Measurements from ENCODE around the gene UBE2Q1.
A peak's percentile ranks its signal among the peaks of the same experiment; 100 is the strongest.
"Not testable (repeated sequence)": the region's sequence is repeated elsewhere in the genome, so short reads cannot be mapped to it uniquely, and the experiment has no call there.

UBE2Q1 gene

GRCh38 chr1:154551474-154551873 is 7.0 kb downstream of the UBE2Q1 start:
- DNase-seq (ENCODE audit: low read depth in 2 of 2), result no peak

DNA sequence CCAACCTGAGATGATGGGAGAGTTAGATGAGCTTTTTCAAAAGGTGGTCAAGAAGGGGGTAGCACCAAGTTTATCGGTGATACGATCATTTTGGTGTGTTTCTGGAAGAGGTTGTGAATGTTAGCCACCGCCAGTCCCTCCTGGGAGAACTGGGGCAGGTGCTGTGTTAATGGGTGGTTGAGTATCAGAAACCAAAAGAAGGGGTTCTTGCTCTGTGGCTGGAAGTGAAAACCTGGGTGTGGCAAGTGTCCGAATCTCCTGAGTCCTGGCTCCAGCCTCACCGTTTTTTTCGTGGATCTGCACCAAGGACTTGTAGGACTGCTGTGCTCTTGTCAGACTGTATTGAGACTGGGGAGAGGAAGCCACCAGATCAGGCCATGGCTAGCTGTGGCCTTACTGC is 7.8 kb downstream of the UBE2Q1 start:
- no peak for DNase-seq (ENCODE audit: low read depth in 2 of 2)

- DNase-seq (ENCODE audit: low read depth in 2 of 2), result no peak
These were observed 8.4 kb downstream of the UBE2Q1 start for GRCh38 chr1:154550070-154550469.

GRCh38 chr1:154549202-154549770 is 9.2 kb downstream of the UBE2Q1 start:
- no peak for DNase-seq (ENCODE audit: low read depth in 2 of 2)

- no peak for DNase-seq (ENCODE audit: low read depth in 2 of 2)
These were observed 10.4 kb downstream of the UBE2Q1 start for GRCh38 chr1:154548028-154548427.

GRCh38 chr1:154547105-154547732 is 11.2 kb downstream of the UBE2Q1 start:
- no peak for DNase-seq (ENCODE audit: low read depth in 2 of 2)

DNA sequence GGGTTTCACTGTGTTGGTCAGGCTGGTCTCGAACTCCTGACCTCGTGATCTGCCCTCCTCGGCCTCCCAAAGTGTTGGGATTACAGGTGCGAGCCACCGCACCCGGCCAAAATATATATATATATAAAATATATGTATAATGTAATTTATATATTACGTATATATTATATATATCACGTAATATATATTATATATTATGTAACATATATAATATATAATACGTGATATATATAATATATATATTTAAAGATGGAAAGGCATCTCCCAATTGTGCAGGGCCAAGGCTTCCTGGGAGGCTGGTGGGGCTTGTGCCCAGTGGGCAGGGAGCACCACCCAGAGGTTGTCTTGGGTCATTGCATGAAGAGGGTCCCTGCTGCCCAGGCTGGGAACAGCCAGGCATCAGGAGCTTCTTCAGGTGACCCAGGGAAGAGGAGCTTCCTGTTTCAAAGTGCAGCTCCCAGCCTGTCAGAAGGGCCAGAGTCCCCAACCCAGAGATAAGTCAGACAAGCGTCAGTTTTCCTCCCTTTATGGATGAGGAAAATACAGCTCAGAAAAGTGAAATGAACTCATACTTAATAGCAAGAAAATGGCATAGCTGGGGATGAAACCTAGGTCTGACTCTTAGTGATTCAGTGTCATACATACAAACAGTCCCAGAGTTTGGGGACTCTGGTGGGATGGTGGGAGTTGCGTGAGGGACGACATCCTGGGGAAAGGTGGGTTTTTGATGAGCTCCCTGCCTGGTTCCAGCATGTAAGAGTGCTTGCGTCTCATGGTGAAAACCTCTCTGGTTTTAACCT is 12.0 kb downstream of the UBE2Q1 start:
- DNase-seq (ENCODE audit: low read depth in 2 of 2), result peak; percentile 10 to 30

DNA sequence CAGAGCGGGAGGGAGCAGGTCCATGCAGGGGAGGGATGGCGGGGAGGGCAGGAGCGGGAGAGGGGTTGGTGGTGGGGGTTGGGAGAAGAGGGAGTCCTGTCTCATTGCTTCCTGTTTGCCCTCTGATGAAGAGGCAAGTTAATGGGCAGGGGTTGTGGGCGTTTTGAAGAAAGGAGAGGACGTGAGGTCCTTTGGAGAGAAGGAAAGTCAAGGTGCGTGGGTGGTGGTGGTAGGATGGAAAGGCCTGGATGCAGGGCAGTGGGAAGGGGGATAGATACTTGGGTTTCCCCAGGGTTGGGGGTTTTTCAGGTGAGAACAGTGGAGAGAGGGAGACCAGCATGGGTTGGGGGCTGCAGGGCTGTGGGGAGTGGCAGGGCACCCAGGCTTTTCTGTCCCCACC is 17.2 kb downstream of the UBE2Q1 start:
- DNase-seq (ENCODE audit: low read depth in 2 of 2), result no peak

DNA sequence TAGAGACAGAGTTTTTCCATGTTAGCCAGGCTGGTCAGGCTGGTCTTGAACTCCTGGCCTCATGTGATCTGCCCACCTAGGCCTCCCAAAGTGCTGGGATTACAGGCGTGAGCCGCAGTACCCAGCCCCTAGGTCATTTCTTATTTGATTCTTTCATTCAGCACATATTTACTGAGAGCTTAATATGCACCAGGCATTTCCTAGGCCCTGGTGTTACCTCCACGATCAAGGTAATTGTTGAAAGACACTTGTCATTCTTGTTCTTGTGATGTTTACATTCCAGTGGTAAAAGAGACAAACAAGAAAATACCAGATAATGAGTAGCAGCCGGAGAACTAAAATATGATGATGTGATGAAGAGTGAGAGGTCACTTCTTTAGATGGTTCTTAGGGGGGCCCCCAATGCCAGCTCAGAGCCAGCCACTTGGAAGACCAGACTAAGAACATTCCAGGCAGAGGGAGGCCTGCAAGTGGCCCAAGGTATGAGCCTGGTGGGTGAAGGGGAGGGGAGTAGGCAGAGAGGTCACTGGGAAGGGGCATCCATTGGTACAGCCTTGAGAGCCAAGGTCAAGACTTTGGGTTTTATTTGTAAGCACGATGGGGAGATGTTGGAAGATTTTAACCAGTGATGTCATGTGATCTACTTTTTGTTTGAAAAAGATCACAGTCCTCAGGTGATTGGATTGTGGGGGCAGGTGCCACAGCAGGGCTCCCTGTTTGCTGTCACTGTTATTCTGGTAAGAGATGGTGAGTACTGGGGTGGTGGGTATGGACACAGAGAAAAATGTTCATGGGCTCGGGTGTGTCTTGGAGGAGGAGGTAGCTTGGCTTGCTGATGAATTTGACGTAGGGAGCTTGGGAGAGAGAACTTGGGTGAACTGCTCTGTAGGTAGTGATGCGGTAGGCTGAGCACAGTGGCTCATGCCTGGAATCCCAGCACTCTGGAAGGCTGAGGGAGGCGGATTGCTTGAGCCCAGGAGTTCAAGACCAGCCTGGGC is 18.7 kb downstream of the UBE2Q1 start:
- no peak for DNase-seq (ENCODE audit: low read depth in 2 of 2)

DNA sequence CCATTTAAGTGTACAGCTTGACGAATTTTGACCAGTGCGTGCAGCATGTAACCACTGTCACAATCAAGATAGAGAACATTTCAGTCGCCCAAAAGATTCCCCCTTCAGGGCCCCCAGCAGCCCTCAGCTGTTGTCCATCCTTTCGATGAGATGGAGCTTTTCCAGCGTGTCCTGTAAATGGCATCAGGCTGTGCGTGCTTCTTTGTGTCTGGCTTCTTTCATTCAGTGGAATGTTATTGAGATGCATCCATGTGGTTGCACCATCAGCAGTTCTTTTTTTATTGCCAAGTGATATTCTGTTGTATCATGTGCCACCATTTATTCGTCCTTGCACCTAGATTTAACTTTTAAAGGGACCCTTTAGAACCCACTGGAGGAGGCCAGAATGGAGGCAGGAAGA is 21.9 kb downstream of the UBE2Q1 start:
- DNase-seq (ENCODE audit: low read depth in 2 of 2), result no peak

- no peak for DNase-seq (ENCODE audit: low read depth in 2 of 2)
These were observed 24.3 kb downstream of the UBE2Q1 start for GRCh38 chr1:154533952-154534844.

DNA sequence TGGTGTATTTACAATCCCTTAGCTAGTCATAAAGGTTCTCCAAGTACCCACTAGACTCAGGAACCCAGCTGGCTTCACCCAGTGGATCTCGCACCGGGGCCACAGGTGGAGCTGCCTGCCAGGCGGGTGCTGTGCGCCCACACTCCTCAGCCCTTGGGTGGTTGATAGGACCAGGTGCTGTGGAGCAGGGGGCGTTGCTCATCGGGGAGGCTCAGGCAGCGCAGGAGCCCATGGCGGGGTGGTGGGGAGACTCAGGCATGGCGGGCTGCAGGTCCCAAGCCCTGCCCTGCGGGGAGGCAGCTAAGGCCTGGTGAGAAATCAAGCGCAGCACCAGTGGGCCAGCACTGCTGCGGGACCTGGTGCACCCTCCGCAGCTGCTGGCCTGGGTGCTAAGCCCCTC is 26.5 kb downstream of the UBE2Q1 start:
- not testable (repeated sequence) for DNase-seq (ENCODE audit: low read depth in 2 of 2)

DNA sequence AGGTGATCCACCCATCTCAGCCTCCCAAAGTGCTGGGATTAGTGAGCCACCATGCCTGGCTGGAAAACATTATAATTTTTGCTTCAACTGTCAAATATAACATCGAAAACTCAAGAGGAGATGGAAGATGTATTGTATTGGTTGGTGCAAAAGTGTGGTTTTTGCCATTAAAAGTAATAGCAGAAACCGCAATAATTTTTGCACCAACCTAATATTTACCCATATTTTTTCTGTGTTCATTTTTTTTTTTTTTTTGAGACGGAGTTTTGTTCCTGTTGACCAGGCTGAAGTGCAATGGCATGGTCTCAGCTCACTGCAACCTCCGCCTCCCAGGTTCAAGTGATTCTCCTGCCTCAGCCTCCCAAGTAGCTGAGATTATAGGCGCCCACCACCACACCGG is 29.2 kb downstream of the UBE2Q1 start:
- DNase-seq (ENCODE audit: low read depth in 2 of 2), result no peak

DNA sequence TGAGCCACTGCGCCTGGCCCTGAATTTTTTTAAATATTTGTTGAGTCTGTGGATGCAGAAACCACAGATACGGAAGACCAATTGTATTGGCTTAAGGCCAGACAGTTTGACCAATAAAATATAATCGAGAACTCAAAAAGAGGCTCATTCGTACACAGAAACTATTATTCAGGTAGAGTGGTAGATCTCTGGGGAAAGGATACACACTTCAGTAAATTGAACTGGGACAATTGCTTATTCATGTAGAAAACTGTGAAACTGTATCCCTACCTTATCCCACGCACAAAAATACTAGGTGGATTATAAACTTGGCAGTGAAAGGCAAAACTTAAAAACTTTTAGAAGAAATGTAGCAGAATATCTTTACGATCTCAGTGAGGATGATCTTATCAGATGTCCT is 31.3 kb downstream of the UBE2Q1 start:
- DNase-seq (ENCODE audit: low read depth in 2 of 2), result no peak

- no peak for DNase-seq (ENCODE audit: low read depth in 2 of 2)
These were observed 33.6 kb downstream of the UBE2Q1 start for GRCh38 chr1:154524881-154525280.

GRCh38 chr1:154521695-154522094 is 36.8 kb downstream of the UBE2Q1 start:
- DNase-seq (ENCODE audit: low read depth in 2 of 2), result no peak

- DNase-seq (ENCODE audit: low read depth in 2 of 2), result no peak
These were observed 38.1 kb downstream of the UBE2Q1 start for GRCh38 chr1:154520333-154520732.

- no peak for DNase-seq (ENCODE audit: low read depth in 2 of 2)
These were observed 38.9 kb downstream of the UBE2Q1 start for GRCh38 chr1:154519591-154519991.

DNA sequence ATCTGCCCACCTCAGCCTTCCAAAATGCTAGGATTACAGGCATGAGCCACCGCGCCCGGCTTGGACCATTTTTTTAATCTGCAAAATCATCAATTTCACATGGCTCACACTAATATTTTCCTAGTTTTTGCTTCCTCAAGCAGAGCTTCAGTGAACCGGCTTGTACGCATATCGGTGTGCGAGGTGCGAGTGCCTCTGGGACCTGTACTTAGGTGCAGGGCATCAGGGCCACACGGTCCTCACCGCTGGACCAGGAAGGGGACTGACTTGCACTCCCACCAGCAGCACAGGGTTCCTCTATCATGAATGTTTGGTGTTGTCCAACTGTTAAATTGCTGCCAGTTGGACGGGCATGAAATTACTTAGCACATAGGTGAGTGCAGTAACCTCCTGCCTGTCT is 40.8 kb downstream of the UBE2Q1 start:
- no peak for DNase-seq (ENCODE audit: low read depth in 2 of 2)

- no peak for DNase-seq (ENCODE audit: low read depth in 2 of 2)
These were observed 44.4 kb downstream of the UBE2Q1 start for GRCh38 chr1:154514066-154514553.

DNA sequence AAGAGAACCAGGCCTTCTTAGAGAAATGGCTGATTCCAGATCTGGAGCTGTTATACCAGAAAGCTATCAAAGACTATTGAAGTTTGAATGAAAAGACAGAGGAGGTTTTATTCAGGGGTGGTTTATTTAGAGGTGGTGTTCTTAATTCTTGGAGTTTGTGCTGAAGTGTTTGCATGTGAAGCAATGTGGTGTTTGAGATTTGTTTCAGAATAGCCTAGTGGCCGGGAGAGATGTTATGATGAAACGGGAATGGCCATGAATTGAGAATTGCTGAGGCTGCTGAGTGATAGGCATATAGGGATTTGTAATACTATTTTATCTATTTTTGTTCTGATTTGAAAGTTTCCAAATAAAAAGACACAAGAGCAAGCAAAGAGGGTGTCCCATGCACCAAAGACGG is 45.7 kb downstream of the UBE2Q1 start:
- DNase-seq (ENCODE audit: low read depth in 2 of 2), result no peak

All from stimulated activated CD8-positive, alpha-beta memory T cell treated with anti-CD3 and anti-CD28 coated beads, Interleukin-2, amount 100 ng/mL, for 1 hour (primary cell).